Osteoblast (primary cell): ENCODE results near the gene CRYBB2. TPM values are rescaled to one million over a fixed set of nuclear protein-coding genes. Genes with fewer than 3 reads are reported as not detected.

Experiments used
- DNase-seq: peaks from one replicate; pipeline ENCODE4 v3.0.0; 2011; ENCODE audit warnings: low spot score, mixed read lengths; ENCODE audit not compliant: insufficient read length; ENCODE audit errors: missing footprints
- H2AFZ ChIP-seq: 2 replicates; pipeline ENCODE4 v1.6.0; 2011; ENCODE audit warnings: mild to moderate bottlenecking, low read length
- H3K27ac ChIP-seq: 2 replicates; pipeline ENCODE4 v1.5.1; 2011; ENCODE audit warnings: mild to moderate bottlenecking, low read depth, low read length, moderate library complexity
- H3K27me3 ChIP-seq: 2 replicates; pipeline ENCODE4 v1.6.0; 2012; ENCODE audit warnings: mild to moderate bottlenecking, control low read depth, inconsistent platforms, low read length, moderate library complexity; ENCODE audit not compliant: insufficient read depth
- H3K36me3 ChIP-seq: 2 replicates; pipeline ENCODE4 v1.5.1; 2011; ENCODE audit warnings: mild to moderate bottlenecking, low read length, control low read depth, moderate library complexity; ENCODE audit not compliant: insufficient read depth
- H3K4me1 ChIP-seq: 2 replicates; pipeline ENCODE4 v1.5.1; 2011; ENCODE audit warnings: mild to moderate bottlenecking, low read length, control low read depth, moderate library complexity; ENCODE audit not compliant: insufficient read depth
- H3K4me2 ChIP-seq: 2 replicates; pipeline ENCODE4 v1.6.0; 2011; ENCODE audit warnings: mild to moderate bottlenecking, low read length; ENCODE audit not compliant: insufficient read depth
- H3K4me3 ChIP-seq: fragments of 200-600 bp; sonication (generic); 3 replicates; pipeline ENCODE4 v1.5.1; 2012; ENCODE audit warnings: mild to moderate bottlenecking, low read length, inconsistent platforms; ENCODE audit not compliant: insufficient read depth
- H3K79me2 ChIP-seq: 2 replicates; pipeline ENCODE4 v1.6.0; 2012; ENCODE audit warnings: mild to moderate bottlenecking, low read length, control low read depth, inconsistent platforms; ENCODE audit not compliant: insufficient read depth
- H3K9me3 ChIP-seq: 2 replicates; pipeline ENCODE4 v1.5.1; 2011; ENCODE audit warnings: low read depth, low read length, control low read depth
- H4K20me1 ChIP-seq: 2 replicates; pipeline ENCODE4 v1.6.0; 2012; ENCODE audit warnings: mild to moderate bottlenecking, low read length, control low read depth; ENCODE audit not compliant: insufficient read depth
- total RNA-seq: library from RNA; depleted of rRNA; stranded (reverse); fragments of >200 nt; gene quantifications from 2 replicates; pipeline ENCODE4 v1.2.3, GENCODE V29; 2012
- TF ChIP-seq, protein P1 (sequence below): IDR thresholded peaks from 2 replicates; pipeline ENCODE4 v1.5.1; 2011; ENCODE audit warnings: mild to moderate bottlenecking, low read depth, low read length, moderate library complexity; ENCODE audit errors: extremely low read depth

CRYBB2 gene
- total RNA-seq, 1 donor, result not detected

- H3K9me3 ChIP-seq, result no peaks in the 10 kb centered on the region
- no peak overlapping the region for H3K27ac ChIP-seq
- H2AFZ ChIP-seq, result no peak overlapping the region
- no peaks in the 10 kb centered on the region for H4K20me1 ChIP-seq
- no peaks in the 10 kb centered on the region for H3K79me2 ChIP-seq
- H3K27me3 ChIP-seq, result no peaks in the 10 kb centered on the region
- TF ChIP-seq, protein P1, sequence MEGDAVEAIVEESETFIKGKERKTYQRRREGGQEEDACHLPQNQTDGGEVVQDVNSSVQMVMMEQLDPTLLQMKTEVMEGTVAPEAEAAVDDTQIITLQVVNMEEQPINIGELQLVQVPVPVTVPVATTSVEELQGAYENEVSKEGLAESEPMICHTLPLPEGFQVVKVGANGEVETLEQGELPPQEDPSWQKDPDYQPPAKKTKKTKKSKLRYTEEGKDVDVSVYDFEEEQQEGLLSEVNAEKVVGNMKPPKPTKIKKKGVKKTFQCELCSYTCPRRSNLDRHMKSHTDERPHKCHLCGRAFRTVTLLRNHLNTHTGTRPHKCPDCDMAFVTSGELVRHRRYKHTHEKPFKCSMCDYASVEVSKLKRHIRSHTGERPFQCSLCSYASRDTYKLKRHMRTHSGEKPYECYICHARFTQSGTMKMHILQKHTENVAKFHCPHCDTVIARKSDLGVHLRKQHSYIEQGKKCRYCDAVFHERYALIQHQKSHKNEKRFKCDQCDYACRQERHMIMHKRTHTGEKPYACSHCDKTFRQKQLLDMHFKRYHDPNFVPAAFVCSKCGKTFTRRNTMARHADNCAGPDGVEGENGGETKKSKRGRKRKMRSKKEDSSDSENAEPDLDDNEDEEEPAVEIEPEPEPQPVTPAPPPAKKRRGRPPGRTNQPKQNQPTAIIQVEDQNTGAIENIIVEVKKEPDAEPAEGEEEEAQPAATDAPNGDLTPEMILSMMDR, result no peak
- no peak overlapping the region for H3K4me3 ChIP-seq
- DNase-seq, result peak; percentile 22
- H3K4me1 ChIP-seq, result no peaks in the 10 kb centered on the region
- H3K36me3 ChIP-seq, result peaks cover 3% of the 10 kb centered on the region
- no peak overlapping the region for H3K4me2 ChIP-seq
These were observed 26.3 kb upstream of the CRYBB2 start for GRCh38 chr22:25193130-25193529.

GRCh38 chr22:25193548-25193947 lies 25.9 kb upstream of the CRYBB2 start:
- no peaks in the 10 kb centered on the region for H3K4me1 ChIP-seq
- no peaks in the 10 kb centered on the region for H3K9me3 ChIP-seq
- H2AFZ ChIP-seq, result no peak overlapping the region
- no peak overlapping the region for H3K4me2 ChIP-seq
- peaks cover 3% of the 10 kb centered on the region for H3K36me3 ChIP-seq
- H4K20me1 ChIP-seq, result no peaks in the 10 kb centered on the region
- H3K27ac ChIP-seq, result no peak overlapping the region
- H3K27me3 ChIP-seq, result no peaks in the 10 kb centered on the region
- no peak overlapping the region for H3K4me3 ChIP-seq
- DNase-seq, result peak; percentile 47
- TF ChIP-seq, protein P1, result no peak
- H3K79me2 ChIP-seq, result no peaks in the 10 kb centered on the region

- no peaks in the 10 kb centered on the region for H3K4me1 ChIP-seq
- no peak overlapping the region for H3K4me2 ChIP-seq
- H2AFZ ChIP-seq, result no peak overlapping the region
- H3K9me3 ChIP-seq, result no peaks in the 10 kb centered on the region
- peaks cover 2% of the 10 kb centered on the region for H3K36me3 ChIP-seq
- H3K79me2 ChIP-seq, result no peaks in the 10 kb centered on the region
- no peak overlapping the region for H3K4me3 ChIP-seq
- no peak overlapping the region for H3K27ac ChIP-seq
- H3K27me3 ChIP-seq, result no peaks in the 10 kb centered on the region
- no peaks in the 10 kb centered on the region for H4K20me1 ChIP-seq
- no peak for DNase-seq
- TF ChIP-seq, protein P1, result no peak
These were observed 23.1 kb upstream of the CRYBB2 start for GRCh38 chr22:25196326-25196725.

GRCh38 chr22:25197340-25197739 lies 22.1 kb upstream of the CRYBB2 start:
- H3K27ac ChIP-seq, result no peak overlapping the region
- no peak overlapping the region for H2AFZ ChIP-seq
- H3K79me2 ChIP-seq, result no peaks in the 10 kb centered on the region
- TF ChIP-seq, protein P1, result no peak
- H3K36me3 ChIP-seq, result no peaks in the 10 kb centered on the region
- no peak overlapping the region for H3K4me3 ChIP-seq
- H3K4me2 ChIP-seq, result no peak overlapping the region
- H3K27me3 ChIP-seq, result no peaks in the 10 kb centered on the region
- H4K20me1 ChIP-seq, result no peaks in the 10 kb centered on the region
- no peaks in the 10 kb centered on the region for H3K9me3 ChIP-seq
- H3K4me1 ChIP-seq, result no peaks in the 10 kb centered on the region
- DNase-seq, result peak; percentile 38
